Measurements from ENCODE around the gene DSE. TPM values are rescaled to one million over a fixed set of nuclear protein-coding genes. Genes with fewer than 3 reads are reported as not detected.

Gene DSE
- polyA plus RNA-seq, 1 donor from 2014 or later, result 15.0 TPM

DNA sequence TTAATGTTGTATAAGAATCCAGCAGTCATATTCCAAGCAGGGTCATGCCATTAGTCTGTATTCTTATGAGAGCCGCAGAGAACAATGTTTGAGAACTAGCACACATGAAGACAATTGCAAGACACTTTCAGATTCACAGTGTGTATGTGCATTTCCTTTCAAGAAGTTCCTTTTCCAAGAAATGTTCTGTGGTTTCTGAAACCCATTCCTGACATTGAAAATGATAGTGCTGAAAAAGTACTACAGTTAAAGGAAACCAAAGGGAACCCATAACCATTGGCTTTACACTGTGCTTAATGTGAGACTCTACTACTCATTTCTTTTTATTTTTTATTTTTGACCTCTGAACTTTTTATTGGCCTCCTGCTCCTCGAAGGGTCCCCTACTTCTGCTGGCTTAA, 86.2 kb downstream of the DSE start:
- H4K20me1 ChIP-seq (ENCODE audit: insufficient read depth), result no peaks in the 10 kb centered on the region
- peaks cover 15% of the 10 kb centered on the region for H3K27me3 ChIP-seq (ENCODE audit: insufficient read depth, low read depth, low read length)
- no peak overlapping the region for H2AFZ ChIP-seq (ENCODE audit: low read depth, low read length)

DNA sequence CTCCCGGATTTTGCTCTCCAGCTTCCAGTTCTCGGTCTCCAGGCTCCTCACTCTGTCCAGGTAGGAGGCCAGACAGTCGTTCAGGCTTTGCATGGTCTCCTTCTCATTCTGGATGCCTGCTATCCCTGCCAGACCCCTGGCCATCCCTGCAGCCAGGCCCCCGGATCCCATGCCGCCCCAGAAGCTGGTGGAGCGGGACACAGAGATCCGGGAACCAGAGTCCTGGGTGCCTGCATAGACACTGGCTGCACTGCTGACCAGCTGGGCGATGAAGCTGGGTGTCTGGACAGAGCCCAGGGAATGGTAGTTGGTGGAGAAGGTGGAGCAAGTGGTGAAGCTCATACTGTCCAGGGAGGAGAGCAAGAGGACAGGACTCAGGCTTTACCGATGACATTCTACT, 87.5 kb downstream of the DSE start:
- no peak overlapping the region for H3K4me2 ChIP-seq (ENCODE audit: low read length)
- H3F3A ChIP-seq (ENCODE audit: insufficient read depth, low read length, poor library complexity, severe bottlenecking), result no peaks in the 10 kb centered on the region
- H3K27ac ChIP-seq (ENCODE audit: low read length), result no peak overlapping the region
- H3K9ac ChIP-seq (ENCODE audit: low read length), result no peak overlapping the region
- no peak overlapping the region for H2AFZ ChIP-seq (ENCODE audit: low read depth, low read length)
- H3K4me3 ChIP-seq (ENCODE audit: low read length), result no peak overlapping the region
- H4K20me1 ChIP-seq (ENCODE audit: insufficient read depth), result no peaks in the 10 kb centered on the region
- TF ChIP-seq EZH2 (IDR thresholded peaks at IDR 0.05; ENCODE audit: borderline replicate concordance, insufficient read depth, low read length, poor library complexity, severe bottlenecking), result no peak
- TF ChIP-seq, protein P1, sequence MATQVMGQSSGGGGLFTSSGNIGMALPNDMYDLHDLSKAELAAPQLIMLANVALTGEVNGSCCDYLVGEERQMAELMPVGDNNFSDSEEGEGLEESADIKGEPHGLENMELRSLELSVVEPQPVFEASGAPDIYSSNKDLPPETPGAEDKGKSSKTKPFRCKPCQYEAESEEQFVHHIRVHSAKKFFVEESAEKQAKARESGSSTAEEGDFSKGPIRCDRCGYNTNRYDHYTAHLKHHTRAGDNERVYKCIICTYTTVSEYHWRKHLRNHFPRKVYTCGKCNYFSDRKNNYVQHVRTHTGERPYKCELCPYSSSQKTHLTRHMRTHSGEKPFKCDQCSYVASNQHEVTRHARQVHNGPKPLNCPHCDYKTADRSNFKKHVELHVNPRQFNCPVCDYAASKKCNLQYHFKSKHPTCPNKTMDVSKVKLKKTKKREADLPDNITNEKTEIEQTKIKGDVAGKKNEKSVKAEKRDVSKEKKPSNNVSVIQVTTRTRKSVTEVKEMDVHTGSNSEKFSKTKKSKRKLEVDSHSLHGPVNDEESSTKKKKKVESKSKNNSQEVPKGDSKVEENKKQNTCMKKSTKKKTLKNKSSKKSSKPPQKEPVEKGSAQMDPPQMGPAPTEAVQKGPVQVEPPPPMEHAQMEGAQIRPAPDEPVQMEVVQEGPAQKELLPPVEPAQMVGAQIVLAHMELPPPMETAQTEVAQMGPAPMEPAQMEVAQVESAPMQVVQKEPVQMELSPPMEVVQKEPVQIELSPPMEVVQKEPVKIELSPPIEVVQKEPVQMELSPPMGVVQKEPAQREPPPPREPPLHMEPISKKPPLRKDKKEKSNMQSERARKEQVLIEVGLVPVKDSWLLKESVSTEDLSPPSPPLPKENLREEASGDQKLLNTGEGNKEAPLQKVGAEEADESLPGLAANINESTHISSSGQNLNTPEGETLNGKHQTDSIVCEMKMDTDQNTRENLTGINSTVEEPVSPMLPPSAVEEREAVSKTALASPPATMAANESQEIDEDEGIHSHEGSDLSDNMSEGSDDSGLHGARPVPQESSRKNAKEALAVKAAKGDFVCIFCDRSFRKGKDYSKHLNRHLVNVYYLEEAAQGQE (IDR thresholded peaks at IDR 0.05; ENCODE audit: borderline replicate concordance), result no peak
- no peak for TF ChIP-seq MXI1 (conservative IDR thresholded peaks at IDR 0.05; ENCODE audit: poor library complexity, severe bottlenecking)
- TF ChIP-seq SMC3 (conservative IDR thresholded peaks at IDR 0.05; ENCODE audit: poor library complexity), result no peak
- no peak for TF ChIP-seq POLR2AphosphoS5 (IDR thresholded peaks at IDR 0.05)
- TF ChIP-seq TAF1 (IDR thresholded peaks at IDR 0.05; ENCODE audit: low read depth), result no peak
- no peak for TF ChIP-seq RAD21 (conservative IDR thresholded peaks at IDR 0.05)
- TF ChIP-seq, protein P2, sequence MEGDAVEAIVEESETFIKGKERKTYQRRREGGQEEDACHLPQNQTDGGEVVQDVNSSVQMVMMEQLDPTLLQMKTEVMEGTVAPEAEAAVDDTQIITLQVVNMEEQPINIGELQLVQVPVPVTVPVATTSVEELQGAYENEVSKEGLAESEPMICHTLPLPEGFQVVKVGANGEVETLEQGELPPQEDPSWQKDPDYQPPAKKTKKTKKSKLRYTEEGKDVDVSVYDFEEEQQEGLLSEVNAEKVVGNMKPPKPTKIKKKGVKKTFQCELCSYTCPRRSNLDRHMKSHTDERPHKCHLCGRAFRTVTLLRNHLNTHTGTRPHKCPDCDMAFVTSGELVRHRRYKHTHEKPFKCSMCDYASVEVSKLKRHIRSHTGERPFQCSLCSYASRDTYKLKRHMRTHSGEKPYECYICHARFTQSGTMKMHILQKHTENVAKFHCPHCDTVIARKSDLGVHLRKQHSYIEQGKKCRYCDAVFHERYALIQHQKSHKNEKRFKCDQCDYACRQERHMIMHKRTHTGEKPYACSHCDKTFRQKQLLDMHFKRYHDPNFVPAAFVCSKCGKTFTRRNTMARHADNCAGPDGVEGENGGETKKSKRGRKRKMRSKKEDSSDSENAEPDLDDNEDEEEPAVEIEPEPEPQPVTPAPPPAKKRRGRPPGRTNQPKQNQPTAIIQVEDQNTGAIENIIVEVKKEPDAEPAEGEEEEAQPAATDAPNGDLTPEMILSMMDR (IDR thresholded peaks at IDR 0.05; ENCODE audit: poor library complexity, severe bottlenecking), result no peak
- no peak for TF ChIP-seq EP300 (conservative IDR thresholded peaks at IDR 0.05; ENCODE audit: poor library complexity, severe bottlenecking)
- no peaks in the 10 kb centered on the region for H3K9me2 ChIP-seq (ENCODE audit: insufficient read depth, low read length)
- H3K27me3 ChIP-seq (ENCODE audit: insufficient read depth, low read depth, low read length), result peaks cover 15% of the 10 kb centered on the region
- H3K9me3 ChIP-seq (ENCODE audit: low read length), result no peaks in the 10 kb centered on the region
- H3K79me2 ChIP-seq (replicated peaks; ENCODE audit: insufficient read depth, low read length), result no peaks in the 10 kb centered on the region
- no peaks in the 10 kb centered on the region for H3K36me3 ChIP-seq (ENCODE audit: insufficient read depth, low read length)

More for the DNA sequence above, 86.2 kb downstream of the DSE start:
- no peak overlapping the region for H3K4me2 ChIP-seq (ENCODE audit: low read length)
- no peaks in the 10 kb centered on the region for H3F3A ChIP-seq (ENCODE audit: insufficient read depth, low read length, poor library complexity, severe bottlenecking)
- H3K79me2 ChIP-seq (replicated peaks; ENCODE audit: insufficient read depth, low read length), result no peaks in the 10 kb centered on the region
- no peak overlapping the region for H3K9ac ChIP-seq (ENCODE audit: low read length)
- no peaks in the 10 kb centered on the region for H3K36me3 ChIP-seq (ENCODE audit: insufficient read depth, low read length)
- no peaks in the 10 kb centered on the region for H3K9me3 ChIP-seq (ENCODE audit: low read length)
- no peak overlapping the region for H3K4me3 ChIP-seq (ENCODE audit: low read length)
- TF ChIP-seq EZH2 (IDR thresholded peaks at IDR 0.05; ENCODE audit: borderline replicate concordance, insufficient read depth, low read length, poor library complexity, severe bottlenecking) (no peak), SMC3 (conservative IDR thresholded peaks at IDR 0.05; ENCODE audit: poor library complexity) (no peak), EP300 (conservative IDR thresholded peaks at IDR 0.05; ENCODE audit: poor library complexity, severe bottlenecking) (no peak), MXI1 (conservative IDR thresholded peaks at IDR 0.05; ENCODE audit: poor library complexity, severe bottlenecking) (no peak), RAD21 (conservative IDR thresholded peaks at IDR 0.05) (no peak), POLR2AphosphoS5 (IDR thresholded peaks at IDR 0.05) (no peak), TAF1 (IDR thresholded peaks at IDR 0.05; ENCODE audit: low read depth) (no peak)
- TF ChIP-seq, protein P2 (IDR thresholded peaks at IDR 0.05; ENCODE audit: poor library complexity, severe bottlenecking), result no peak
- TF ChIP-seq, protein P1 (IDR thresholded peaks at IDR 0.05; ENCODE audit: borderline replicate concordance), result no peak
- H3K9me2 ChIP-seq (ENCODE audit: insufficient read depth, low read length), result no peaks in the 10 kb centered on the region
- no peak overlapping the region for H3K27ac ChIP-seq (ENCODE audit: low read length)

Measured in neural cell (in vitro differentiated cells).